ENCODE results near the gene IGF2BP2. TPM values are rescaled to one million over a fixed set of nuclear protein-coding genes. Genes with fewer than 3 reads are reported as not detected.

IGF2BP2 gene
- total and polyA plus RNA-seq, 3 donors from 2014 or later, result 18.9 to 29.1 (median 19.4) TPM

GRCh38 chr3:185797108-185797881 lies 27.5 kb downstream of the IGF2BP2 start:
- no peak for DNase-seq
- 78 to 82% methylated on average over 8 of the region's 8 CpGs for WGBS, 2 donors
- Histone ChIP-seq H3K4me1 (no peaks in the 10 kb centered on the region), H3K36me3 (ENCODE audit: low read depth, missing control alignments) (no peaks in the 10 kb centered on the region), H3K27me3 (no peaks in the 10 kb centered on the region), H3K9me3 (no peaks in the 10 kb centered on the region), H3K4me3 (no peak overlapping the region), H3K27ac (no peak overlapping the region)
- intact Hi-C loops (cut with DNase I; ENCODE audit: low total_unique reads), result no loop called here
- no peak for TF ChIP-seq POLR2A (IDR thresholded peaks at IDR 0.05)
- no peak for TF ChIP-seq CTCF (IDR thresholded peaks at IDR 0.05)

- Histone ChIP-seq H3K4me1 (no peaks in the 10 kb centered on the region), H3K27ac (no peak overlapping the region), H3K9me3 (no peaks in the 10 kb centered on the region), H3K4me3 (no peak overlapping the region), H3K36me3 (ENCODE audit: low read depth, missing control alignments) (no peaks in the 10 kb centered on the region), H3K27me3 (no peaks in the 10 kb centered on the region)
- DNase-seq, result no peak
- intact Hi-C loops (cut with DNase I; ENCODE audit: low total_unique reads), result no loop called here
- TF ChIP-seq POLR2A (IDR thresholded peaks at IDR 0.05), result no peak
- no peak for TF ChIP-seq CTCF (IDR thresholded peaks at IDR 0.05)
- 61 to 80% methylated on average over 7 of the region's 7 CpGs for WGBS, 2 donors
Measured at GRCh38 chr3:185796431-185797107, 28.3 kb downstream of the IGF2BP2 start.

- no peak overlapping the region for H3K27ac ChIP-seq
- intact Hi-C loops (cut with DNase I; ENCODE audit: low total_unique reads), result no loop called here
- no peaks in the 10 kb centered on the region for H3K36me3 ChIP-seq (ENCODE audit: low read depth, missing control alignments)
- H3K27me3 ChIP-seq, result no peaks in the 10 kb centered on the region
- H3K4me1 ChIP-seq, result no peaks in the 10 kb centered on the region
- TF ChIP-seq CTCF (IDR thresholded peaks at IDR 0.05) (no peak), POLR2A (IDR thresholded peaks at IDR 0.05) (no peak)
- H3K4me3 ChIP-seq, result no peak overlapping the region
- WGBS, 2 donors, result 89 to 90% methylated on average over 4 of the region's 4 CpGs
- no peak for DNase-seq
- H3K9me3 ChIP-seq, result no peaks in the 10 kb centered on the region
Measured at GRCh38 chr3:185793381-185793780, 31.5 kb downstream of the IGF2BP2 start.

- 90 to 99% methylated on average over 3 of the region's 3 CpGs for WGBS, 2 donors
- Histone ChIP-seq H3K4me3 (no peak overlapping the region), H3K4me1 (no peaks in the 10 kb centered on the region), H3K36me3 (ENCODE audit: low read depth, missing control alignments) (no peaks in the 10 kb centered on the region), H3K27ac (no peak overlapping the region), H3K9me3 (no peaks in the 10 kb centered on the region), H3K27me3 (no peaks in the 10 kb centered on the region)
- DNase-seq, result no peak
- intact Hi-C loops (cut with DNase I; ENCODE audit: low total_unique reads), result no loop called here
- no peak for TF ChIP-seq POLR2A (IDR thresholded peaks at IDR 0.05)
- no peak for TF ChIP-seq CTCF (IDR thresholded peaks at IDR 0.05)
Measured at GRCh38 chr3:185792955-185793354, 31.9 kb downstream of the IGF2BP2 start.

All from testis (tissue), 3 donors.